HuH-7 (cell line): Measurements from ENCODE around the gene CUEDC1.

Experiments
- DNase-seq: peaks from one replicate; pipeline ENCODE4 v3.0.0; 2011; ENCODE audit warnings: low spot score

CUEDC1 gene, protein sequence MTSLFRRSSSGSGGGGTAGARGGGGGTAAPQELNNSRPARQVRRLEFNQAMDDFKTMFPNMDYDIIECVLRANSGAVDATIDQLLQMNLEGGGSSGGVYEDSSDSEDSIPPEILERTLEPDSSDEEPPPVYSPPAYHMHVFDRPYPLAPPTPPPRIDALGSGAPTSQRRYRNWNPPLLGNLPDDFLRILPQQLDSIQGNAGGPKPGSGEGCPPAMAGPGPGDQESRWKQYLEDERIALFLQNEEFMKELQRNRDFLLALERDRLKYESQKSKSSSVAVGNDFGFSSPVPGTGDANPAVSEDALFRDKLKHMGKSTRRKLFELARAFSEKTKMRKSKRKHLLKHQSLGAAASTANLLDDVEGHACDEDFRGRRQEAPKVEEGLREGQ

DNA sequence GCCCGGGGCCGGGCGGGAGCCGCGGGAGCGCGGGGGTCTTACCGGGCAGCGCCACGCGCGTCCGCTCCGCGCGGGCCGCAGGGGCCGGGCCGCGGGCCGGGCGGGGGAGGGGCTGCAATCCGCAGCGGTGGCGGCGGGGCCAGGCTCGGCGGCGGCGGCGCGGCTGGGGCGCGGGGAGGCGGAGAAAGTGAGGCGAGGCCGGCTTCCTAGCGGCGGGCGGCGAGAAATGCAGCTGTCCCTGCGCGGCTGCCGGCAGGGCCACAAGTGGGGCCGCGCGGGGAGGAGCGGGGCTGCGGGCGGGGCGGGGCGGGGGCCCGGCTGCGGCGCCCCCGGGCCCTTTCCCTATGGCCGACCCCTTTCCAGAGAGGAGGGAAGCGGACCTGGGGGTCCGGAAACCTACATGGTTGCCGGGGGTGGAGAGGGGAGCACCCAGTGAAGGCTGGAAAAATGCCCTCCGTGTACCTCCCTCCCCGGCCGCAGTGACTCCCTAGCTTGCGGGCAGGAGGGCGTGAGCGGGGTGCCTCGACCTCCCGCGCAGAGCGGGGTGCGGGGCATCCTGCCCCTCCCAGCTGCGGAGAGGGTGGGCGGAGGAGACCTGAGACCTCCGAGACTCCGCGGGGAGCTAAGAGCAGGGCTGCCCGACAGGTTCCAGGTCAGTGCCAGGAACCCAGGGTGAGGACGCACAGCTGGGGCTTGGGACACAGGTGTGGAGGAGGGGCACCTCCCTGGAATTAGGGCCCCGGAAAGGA is at the start of gene CUEDC1:
Gene CUEDC1, minus strand, starts transcription at position 230 of the 749 bp plus-strand sequence. CDS start 69,848 bp downstream, outside the sequence.
- peak; percentile 78 for DNase-seq

DNA sequence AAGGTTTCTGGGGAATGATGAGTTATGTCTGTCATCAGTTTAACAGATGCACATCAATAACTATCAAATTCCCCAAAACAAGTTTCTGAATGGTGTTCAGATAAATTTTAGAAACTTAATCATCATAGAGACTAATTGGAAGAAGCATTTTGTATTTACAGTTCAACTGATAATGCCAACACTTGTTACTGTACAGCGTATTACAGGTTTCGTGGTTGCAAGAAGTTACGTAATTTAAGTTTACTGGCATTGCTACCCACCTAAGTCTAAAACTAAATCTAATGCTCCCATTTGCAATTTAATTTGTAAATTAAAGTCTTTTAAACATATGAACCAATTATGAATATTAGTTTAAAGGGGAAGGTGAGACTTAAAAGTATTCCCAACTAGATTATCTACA is 48.8 kb upstream of the CUEDC1 start:
- no peak for DNase-seq

DNA sequence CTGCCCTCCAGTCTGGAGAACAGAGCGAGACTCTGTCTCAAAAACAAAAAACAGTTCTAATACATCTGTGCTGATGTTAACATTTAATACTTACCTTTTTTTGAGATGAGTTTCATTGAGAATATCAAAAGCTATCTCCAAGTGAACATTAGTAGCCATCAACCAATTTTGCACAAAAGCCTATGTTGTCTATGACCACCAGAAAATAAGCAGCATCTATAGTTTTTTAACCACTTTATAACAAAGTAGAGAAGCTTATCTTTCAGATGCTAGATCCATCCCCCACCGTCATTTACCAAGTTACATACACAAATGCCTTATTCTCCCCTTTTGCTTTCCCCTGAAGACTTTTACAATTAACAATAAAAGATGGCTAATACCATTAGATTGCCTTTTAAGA is 47.8 kb upstream of the CUEDC1 start:
- DNase-seq = no peak

DNA sequence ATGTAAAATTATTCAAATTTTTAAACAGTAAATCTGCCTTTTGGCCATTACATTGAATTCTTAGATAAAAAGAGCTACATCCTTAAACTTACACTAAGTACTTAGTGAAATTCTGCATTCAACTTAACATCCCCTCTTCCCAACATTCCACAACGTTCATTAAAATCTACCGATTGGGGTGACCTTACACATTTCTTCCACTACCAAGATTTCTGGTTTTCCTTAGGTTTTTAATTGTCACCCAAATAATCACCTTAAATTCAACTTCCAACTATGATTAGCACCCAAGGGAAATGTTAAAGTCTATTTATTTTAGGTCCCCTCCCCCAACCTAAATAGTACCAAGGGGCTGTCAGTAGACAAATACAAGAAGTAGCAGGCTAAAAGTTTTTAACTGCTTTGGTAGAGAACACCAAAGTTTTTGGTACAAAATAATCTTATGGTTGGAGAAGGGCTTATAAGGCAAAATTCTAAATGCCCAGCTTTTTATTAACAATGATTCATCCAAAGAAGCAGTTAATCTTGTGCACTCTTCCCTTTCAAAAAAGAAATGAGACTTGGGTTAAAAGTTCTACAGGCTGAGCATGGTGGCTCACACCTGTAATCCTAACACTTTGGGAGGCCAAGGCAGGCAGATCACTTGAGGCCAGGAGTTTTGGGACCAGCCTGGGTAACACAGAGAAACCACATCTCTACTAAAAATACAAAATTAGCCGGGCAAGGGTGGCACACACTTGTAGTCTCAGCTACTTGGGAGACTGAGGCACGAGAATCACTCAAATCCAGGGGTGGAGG is 47.1 kb upstream of the CUEDC1 start:
- no peak for DNase-seq

DNA sequence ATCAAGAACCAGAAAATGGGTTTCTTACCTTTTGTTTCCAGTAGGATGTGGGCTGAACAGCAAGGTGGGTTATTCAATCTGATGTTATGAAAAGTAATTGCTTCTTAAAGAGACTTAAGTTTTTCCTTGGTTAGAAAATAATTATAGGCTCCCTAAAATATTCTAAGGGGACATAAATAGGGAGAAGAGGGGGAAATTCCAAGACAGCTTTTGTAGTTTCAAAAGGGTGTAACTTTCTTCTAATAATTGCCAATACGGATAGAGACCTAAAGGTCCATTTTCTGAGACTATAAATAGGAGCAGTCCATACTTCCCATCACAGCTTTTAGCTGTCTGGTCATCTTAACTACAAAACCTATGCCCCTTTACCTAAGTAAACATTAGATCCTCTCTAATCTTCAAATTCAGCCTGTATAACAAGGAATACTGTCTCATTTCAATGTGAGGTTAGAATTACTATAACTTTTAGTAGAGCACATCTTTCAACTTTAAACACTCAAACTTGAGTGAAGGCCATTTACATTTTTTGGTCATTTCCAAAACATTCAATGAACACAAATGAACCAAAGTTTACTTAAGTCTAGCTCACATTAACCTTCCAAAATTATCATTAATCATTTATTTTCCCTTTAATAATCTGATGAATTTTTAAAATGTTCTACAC is 46.4 kb upstream of the CUEDC1 start:
- no peak for DNase-seq

DNA sequence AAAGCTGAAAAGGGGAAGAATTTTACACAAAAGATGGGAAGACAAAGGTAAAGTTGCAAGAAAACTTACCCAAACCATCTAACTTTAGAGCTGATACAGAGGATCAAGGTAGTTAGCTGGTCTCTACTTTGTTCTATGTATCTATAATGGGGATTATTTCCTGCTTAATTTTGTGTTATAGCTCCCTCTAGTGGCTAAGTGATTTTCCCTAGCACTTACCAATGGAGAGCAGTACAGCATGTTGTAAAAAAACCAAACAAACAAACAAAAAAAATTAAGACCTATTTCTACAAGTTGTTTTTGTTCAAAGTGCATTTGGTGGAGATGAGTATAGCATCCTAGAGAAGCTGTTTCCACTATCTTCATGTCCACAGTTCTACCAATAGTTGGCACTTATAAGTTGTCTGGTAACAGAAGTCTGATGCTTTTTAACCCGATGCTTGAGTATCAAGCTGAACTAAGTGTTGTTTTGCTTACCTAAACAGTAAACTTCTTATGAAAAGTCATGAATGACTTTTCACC is 44.3 kb upstream of the CUEDC1 start:
- DNase-seq = no peak

DNA sequence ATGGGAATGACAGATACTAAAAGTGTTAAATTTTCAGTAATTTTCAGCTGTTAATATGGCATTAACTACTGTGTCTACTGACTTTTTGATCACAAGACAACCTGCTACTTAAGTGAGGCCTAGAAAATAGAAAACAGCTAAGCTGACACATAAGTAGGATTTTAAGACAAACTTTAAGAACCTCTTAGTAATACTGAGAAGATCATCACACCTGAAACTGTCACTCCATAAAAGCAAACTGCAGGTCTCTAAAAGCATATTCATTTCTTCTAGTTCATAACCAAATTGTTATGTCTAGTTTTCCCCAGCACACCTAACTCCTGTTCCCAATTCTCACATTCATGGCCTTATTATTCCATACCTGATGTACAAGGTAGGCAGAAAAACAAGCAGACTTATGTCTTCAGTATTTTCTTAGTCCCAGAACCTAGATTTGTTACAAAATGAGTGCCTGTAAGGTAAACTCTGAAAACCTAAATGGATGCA is 43.8 kb upstream of the CUEDC1 start:
- no peak for DNase-seq

DNA sequence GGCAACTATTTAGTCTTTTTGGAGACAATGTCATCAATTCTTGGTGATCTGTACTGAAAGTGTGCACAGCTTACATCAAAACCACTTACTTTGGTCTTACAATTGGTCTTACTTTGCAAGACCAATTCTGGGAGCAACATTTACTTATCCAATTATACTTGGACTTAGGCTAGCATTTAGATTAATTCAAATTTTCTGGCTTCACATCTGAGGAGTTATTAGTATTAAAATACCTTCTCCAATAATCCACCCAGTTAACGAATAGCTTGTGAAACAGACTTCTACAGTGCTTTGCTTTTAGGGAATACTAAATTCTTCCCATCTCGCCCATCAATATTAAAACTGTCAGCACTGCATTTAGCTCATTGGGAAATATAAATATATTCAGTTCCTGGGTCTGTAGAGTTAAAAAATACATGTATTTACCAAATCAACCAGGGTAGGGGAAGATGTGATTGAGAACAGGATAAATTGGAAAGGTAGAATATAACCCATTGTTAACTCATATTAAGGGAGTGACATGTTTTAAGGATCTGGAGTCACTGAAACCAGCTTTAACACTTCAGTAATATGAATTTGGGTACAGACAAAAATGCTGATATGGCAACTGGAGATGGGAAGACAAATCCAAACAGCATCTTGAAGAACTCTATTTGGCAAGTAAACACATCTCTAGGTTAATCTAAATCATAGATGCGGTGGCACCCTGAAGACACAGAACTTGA is 42.0 kb upstream of the CUEDC1 start:
- no peak for DNase-seq

DNA sequence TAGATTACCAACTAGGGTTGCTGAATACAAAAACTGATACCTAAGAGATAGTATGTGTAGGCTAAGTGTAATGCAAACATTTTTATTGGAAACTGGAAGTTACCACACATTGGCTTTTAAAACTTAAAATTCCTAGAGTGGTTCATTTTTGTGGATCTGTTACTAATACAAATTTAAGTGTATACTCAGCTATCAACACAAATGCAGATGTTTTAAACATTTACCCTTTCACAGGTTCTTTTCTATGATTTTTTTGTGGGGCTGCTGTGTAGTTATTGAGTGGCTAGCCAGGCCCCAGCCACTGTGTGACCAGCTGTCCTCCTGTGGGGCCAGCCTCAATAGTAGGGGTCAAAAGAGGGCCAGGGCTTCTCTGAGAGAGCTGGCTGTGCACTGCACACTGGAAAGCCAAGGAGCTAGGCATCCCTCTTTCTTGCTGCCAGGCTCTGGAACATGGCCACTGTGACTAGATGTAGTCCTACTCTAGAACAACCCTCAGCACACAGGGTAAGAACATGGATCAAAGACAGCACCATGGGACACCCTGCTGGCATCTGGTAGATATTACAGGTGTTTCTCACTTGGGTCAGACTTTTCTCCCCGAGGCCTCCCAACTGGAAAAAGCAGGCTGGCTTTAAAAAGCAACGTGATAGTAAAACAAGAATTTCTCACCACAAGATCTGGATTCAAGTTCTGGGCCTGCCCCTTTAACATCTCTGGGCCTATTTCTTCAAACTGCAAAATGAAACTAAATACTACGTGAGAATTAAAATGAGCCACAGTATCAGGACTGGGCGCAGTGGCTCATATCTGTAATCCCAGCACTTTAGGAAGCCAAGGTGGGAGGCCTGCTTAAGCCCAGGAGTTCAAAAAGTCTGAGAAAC is 40.1 kb upstream of the CUEDC1 start:
- DNase-seq = peak; percentile 88

DNA sequence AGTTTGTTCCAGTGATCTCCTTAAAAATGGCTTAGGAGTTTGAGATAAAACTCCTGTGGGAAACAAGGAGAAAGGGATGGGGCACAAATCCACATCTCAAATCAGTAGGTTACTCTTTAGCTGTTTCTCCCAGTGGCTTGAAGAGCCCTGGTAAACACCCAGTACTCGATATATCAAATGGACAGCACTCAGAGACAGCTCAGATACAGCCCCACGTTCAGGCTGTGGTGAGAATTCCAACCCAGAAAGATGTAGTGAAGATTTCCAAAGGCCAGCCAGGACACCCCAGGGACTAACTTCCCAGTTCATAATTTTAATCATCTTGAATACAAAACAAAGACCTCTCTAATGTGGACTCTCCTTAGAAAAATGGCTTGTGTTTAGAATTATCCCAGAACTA is 39.2 kb upstream of the CUEDC1 start:
- no peak for DNase-seq

DNA sequence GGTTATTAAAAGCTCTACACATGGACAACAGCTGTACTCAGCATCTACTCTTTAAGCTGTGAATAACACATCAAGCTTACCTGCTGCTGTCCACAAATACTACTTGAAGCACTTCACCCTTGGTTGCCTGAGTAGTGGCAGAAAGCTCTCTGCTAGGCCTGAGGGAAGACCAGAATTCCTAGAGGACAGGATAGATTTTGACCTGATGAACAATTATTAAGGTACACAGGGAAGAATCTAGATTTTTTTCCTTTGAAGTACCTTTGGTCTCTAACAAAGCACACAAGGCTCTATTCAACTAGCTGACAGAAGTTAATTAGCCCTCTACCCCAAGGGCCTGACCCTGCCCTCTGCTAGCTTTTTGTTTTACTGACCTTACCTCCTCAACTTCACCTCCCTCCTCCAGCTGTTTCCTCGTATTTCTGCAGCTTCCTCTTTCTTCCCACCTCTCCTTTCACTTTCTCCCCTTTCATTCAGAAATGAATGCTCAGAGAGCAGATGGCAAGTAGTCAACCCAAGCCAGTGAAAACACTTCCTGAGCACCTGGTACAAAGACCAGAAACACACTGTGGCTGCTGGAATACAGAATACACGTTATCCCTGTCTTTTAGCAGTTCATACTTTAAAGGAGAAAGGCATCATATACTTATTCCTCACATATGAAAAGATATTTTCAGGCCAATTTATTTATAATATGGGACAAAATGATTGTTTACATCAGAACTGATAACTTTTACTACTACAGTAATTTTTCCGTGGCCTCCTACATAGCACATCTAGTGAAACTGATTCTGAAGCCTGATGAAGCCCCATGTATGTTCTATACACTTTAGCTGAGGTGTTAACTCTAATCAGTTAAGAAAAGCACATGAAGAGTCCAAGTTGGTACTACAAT is 38.5 kb upstream of the CUEDC1 start:
- DNase-seq = no peak

DNA sequence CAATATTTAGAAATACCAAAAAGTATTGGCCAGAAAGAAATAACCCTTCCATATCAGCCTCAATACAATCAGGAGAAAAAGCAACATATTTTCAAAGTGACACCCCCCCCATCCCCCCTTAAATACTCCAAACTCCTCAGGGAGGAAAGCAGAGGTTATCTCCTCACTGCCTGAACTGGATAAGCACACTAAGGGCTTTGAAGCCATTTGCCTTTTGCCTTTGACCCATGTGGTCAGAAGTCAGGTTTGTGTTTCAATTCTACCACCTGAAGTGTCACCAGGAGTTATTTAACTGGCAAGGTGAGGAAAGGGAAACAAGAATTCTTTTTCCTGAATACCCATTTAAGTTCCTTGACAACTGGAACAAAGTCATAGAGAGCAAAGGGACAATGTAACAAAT is 36.3 kb upstream of the CUEDC1 start:
- DNase-seq = no peak

DNA sequence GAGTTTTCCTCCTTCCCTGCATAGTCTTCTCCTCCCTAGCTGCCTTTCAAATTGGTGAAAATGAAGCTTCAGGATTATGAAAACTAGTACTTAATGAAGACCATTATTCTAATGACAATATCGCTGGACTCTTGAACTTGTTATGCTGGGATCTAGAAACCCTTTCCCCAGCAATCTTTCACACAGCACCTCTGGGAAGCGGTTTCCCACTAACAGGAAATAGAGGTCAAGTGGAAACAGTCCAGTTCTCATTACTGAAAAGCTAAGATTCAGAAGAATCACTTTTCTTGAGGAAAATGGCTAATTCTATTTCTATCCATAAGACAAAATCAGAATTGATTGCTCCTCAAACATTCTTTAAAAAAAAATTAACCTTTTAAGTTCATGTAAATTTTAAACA is 34.8 kb upstream of the CUEDC1 start:
- no peak for DNase-seq

DNA sequence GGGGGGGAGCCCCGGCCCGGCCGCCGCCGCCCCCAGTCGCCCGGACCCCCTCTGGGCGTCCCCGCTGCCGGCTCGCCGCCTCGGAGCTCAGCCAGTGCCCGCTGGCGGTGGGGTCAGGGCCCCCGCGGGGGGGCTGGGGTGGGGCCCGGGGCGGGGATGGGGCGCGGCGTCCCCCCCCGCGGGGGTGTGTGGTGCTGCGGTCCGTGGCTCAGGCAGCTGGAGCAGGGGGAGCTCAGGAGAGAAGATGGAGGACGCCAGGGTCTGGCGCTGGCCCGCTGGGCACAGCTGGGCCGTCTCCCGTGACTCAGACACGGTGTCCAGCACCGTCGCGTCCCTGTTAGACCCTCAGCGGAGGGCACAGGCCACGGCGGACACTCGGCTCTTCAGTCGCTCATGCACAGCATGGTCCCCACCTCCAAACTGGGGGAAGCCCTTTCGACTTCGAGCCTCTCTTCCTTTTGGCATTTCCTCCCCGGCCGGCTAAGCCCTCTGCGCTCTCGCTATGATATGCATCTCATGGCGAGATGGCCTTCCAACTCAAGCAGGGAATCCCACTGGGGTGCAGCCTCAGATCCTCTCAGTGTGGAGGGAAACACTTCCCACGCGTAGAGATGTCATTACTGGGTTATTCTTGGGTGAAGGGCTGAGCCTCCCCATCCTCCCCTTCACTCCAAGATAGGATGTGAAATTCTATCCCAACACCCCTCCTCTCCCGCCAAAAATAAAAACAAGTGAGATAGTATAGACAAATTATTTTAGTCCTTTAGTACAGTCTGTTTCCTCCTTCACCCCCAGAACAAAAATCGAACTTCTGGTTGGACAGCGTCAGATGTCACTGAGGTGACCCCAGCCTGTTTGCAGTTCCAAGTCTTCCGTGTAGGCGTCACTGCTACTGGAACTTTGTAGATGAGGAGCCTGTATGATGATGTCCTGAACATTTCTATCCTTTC is 33.4 kb upstream of the CUEDC1 start:
- DNase-seq = peak; percentile 75

DNA sequence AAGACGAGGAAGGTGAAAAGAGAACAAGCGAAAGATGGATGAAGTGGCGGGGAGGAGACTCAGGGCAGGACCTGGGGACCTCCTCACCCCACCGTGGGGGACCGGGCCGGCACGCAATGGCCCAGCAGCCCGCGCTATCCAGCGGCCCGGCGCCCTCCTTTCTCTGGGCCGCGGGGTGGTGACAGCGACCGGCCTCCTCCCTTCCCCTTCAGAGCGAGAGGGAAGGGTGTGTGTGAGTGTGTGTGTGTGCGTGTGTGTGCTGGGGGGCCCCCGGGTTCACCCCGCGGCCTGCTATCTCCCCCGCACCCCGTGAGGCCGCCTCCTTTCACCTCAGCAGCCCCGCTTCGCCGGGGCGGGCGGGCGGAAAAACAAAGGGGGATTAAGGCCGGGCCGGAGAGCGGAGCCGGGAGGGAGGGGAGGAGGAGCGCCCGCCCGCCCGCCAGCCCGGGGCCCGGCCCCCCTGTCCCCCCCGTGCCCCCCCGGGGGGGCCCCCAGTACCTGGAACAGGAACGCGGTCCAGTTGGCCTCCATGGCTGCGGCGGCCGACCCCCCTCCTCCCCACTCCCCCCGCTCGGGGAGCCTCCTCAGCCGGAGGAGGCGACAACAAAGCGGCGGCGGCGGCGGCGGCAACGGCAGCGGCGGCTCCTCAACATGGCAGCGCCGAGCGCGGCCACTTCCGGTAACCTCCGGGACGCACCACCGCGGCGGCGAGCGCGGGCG is 32.5 kb upstream of the CUEDC1 start, which contains the start of gene VEZF1:
Gene VEZF1, minus strand, starts transcription at position 674 of the 720 bp plus-strand sequence. Its CDS starts 143 bp downstream, at position 531.
- peak; percentile 45 for DNase-seq

DNA sequence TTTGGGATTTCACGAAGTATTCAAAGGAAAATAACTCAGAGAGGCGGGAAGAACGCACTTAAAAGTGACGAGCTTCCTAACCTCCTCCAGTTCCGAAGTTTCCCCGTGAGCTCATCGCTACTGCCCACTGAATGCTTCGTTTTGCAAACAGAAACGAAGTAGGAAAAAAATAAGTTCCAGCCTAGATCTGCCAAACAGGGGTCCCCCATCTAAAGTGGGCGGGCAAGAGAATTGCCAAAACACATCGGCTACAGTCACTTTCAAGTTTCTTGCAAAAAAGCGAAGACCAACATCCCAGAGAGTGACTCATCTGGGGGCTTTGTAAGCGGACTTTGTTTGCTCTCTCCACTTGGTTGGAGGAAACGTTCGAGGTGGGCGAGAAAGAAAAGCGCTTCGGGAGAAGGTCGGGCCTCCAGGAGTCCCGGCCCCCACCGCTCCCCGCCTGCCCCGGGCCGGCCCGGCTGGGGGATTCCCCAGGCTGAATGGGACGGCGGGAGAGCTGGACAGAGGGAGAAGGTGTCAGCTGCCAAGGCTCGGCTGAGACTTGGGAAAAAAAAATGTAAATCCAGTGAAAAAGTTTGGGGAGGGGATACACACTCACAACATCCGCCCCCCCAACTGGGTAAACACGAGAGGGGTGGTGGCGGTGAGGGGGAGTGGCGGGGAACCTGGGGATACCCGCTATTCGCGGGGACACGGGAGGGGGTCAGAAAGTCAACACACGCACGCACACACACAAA is 31.8 kb upstream of the CUEDC1 start:
- DNase-seq = peak; percentile 40
